HG02943 (cell line): ENCODE results near the gene FAR1.

Experiments
- ATAC-seq: cut with Tn5 transposase; IDR thresholded peaks from one replicate; pipeline ENCODE4 v1.9.1; 2021; ENCODE audit warnings: mild to moderate bottlenecking, low read depth, moderate library complexity; ENCODE audit not compliant: unreplicated experiment

The FAR1 gene

DNA sequence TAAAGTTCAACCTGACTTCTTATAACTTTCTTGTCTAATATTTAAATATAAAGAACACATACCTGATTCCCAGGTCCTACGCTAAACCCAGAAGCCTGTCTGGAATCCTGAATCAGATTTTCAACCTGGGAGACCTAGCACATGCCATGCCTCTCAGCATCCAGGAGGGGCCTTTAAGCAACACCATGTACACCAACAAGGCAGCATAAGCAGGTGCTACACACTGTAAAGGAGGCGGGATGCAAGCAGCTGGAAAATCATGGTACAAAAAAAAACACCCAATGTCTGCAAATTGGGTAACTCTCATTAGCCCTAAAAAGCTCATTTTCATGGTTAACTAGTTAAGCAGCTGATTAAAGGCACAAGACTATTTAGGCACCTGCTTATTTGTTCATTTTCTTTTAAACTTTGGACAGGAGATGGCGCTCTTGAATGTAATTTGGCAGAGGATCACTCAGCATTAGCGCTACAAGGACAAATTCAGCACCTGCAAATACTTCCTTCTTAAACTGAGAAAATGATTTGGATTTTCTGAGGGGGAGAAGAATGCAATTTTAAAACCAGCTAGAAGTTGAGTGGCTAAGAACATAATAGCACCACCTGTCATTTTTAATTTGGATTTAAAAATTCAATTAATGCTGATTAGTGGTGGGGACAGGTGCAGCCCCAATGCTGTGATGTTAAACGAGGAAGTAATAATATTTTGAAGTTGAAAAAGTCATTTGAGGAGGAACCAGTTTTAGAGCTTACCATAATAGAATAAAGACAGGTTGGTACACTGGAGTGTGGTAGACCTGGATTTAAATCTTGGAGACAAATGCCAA lies 104.0 kb downstream of the FAR1 start:
- no peak for ATAC-seq

DNA sequence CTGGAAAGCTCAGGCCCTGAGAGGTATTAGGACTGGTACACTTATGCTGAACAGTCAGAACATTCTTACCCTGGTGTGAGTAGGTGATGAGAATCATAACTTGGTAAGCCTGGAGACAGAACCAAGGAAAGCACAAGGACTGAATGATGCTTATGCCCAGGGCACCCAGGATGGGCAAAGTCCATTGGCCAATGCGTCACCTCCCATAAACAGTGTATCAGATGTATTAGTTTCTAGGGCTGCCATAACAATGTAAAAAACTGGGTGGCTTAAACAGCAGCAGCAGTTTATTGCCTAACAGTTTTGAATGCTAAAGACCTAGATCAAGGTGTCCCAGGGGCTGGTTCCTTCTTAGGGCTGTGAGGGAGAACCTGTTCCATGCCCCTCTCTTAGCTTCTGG lies 107.0 kb downstream of the FAR1 start:
- ATAC-seq, result no peak

- ATAC-seq, result no peak
These were observed 107.8 kb downstream of the FAR1 start for GRCh38 chr11:13776134-13776815.

DNA sequence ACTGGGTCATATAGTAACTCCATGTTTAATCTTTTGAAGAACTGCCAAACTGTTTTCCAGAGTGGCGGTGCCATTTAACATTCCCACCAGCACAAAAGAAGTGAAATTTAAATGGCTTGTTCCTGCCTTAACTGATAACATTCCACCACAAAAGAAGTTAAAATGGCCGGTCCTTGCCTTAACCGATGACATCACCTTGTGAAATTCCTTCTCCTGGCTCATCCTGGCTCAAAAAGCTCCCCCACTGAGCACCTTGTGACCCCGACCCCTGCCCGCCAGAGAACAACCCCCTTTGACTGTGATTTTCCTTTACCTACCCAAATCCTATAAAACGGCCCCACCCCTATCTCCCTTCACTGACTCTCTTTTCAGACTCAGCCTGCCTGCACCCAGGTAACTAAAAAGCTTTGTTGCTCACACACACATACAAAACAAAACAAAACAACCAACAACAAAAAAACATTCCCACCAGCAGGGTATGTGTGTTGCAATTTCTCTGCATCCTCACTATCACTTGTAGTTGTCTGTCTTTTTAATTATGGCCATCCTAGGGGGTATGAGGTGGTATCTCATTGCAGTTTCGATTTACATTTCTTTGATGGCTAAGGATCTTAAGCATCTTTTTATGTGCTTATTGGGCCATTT lies 109.0 kb downstream of the FAR1 start:
- no peak for ATAC-seq

GRCh38 chr11:13778345-13778744 lies 109.9 kb downstream of the FAR1 start:
- ATAC-seq, result no peak

DNA sequence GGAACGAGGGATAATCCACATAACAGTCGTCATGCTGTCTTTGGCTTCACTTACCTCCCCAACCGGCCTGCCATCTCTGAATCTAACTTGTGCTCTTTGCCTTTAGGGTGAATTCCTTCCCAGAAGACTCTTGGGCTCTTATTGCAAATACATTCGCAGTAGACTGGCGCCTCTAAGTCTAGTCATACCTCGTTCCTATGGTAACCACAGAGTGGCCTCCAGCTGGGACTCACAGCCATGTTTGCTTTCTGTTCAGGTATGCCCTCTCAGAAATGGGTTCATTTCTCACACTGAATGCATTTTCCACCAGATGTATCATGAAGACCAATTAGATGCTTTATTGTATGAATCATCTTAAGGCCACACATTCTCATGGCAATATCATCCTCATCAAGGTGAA lies 112.7 kb downstream of the FAR1 start:
- ATAC-seq, result no peak
